CD4-positive, alpha-beta T cell treated with Interleukin-17A for 4 hours (primary cell): Measurements from ENCODE around the gene ASIC2.

Source experiments
- DNase-seq: peaks from one replicate; pipeline ENCODE4 v3.0.0-alpha.2; 2020; ENCODE audit warnings: mixed read lengths

ASIC2 gene

GRCh38 chr17:33242375-33243124 lies 50.5 kb downstream of the ASIC2 start:
- DNase-seq, result no peak

- DNase-seq, result no peak
Measured at GRCh38 chr17:33241390-33241789, 51.7 kb downstream of the ASIC2 start.

- no peak for DNase-seq
Measured at GRCh38 chr17:33240362-33240761, 52.7 kb downstream of the ASIC2 start.

DNA sequence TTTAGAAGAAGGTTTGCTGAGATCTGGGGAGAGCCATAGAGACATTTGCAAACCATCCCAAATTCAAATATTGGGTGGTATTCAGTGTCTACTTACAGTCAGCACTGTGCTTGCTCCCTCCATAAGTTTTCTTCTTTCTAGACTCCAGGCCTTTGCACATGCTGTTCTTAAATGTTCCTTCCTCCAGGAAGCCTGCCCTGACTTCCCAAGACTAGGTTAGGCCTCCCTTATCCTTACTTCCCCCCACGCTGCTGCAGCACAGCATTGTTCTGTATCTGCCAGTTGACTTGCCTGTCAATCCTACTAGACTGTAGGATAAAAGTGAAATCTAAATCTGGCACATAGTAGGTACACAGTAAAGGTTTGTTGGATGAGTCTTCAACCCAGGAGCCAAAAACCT lies 53.4 kb downstream of the ASIC2 start:
- DNase-seq, result no peak

GRCh38 chr17:33234930-33235685 lies 58.0 kb downstream of the ASIC2 start:
- no peak for DNase-seq

- DNase-seq, result no peak
Measured at GRCh38 chr17:33234233-33234632, 58.9 kb downstream of the ASIC2 start.

- no peak for DNase-seq
Measured at GRCh38 chr17:33233811-33234177, 59.3 kb downstream of the ASIC2 start.

GRCh38 chr17:33229499-33229898 lies 63.6 kb downstream of the ASIC2 start:
- no peak for DNase-seq

GRCh38 chr17:33229028-33229427 lies 64.1 kb downstream of the ASIC2 start:
- DNase-seq, result no peak

- no peak for DNase-seq
Measured at GRCh38 chr17:33228548-33228947, 64.5 kb downstream of the ASIC2 start.

- DNase-seq, result no peak
Measured at GRCh38 chr17:33227911-33228310, 65.2 kb downstream of the ASIC2 start.

GRCh38 chr17:33225994-33226393 lies 67.1 kb downstream of the ASIC2 start:
- DNase-seq, result no peak

- DNase-seq, result no peak
Measured at GRCh38 chr17:33225509-33225908, 67.6 kb downstream of the ASIC2 start.

- no peak for DNase-seq
Measured at GRCh38 chr17:33220036-33220435, 73.1 kb downstream of the ASIC2 start.

- DNase-seq, result no peak
Measured at GRCh38 chr17:33218698-33219601, 74.1 kb downstream of the ASIC2 start.

GRCh38 chr17:33217891-33218290 lies 75.2 kb downstream of the ASIC2 start:
- DNase-seq, result no peak

GRCh38 chr17:33214996-33215395 lies 78.1 kb downstream of the ASIC2 start:
- no peak for DNase-seq

- DNase-seq, result no peak
Measured at GRCh38 chr17:33210285-33210684, 82.8 kb downstream of the ASIC2 start.

DNA sequence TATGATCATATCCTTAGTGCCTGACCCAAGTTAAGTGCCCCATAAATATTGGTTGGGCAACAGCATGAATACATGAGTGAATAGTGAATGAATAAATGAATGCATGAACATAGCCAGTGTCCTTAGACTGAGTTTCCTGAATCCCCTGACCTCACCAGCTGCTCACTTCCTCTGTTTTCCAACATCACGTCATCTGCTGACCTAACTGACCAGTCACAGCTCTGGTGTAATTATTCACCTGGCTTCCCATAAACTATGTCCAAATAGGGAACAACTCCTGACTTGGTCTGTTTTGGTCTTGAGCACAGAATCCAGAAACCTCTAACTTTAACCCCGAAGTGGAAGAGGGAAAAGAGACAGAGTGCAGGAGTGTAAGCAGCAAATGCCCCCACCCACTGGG lies 83.4 kb downstream of the ASIC2 start:
- DNase-seq, result no peak

- DNase-seq, result no peak
Measured at GRCh38 chr17:33207231-33207630, 85.9 kb downstream of the ASIC2 start.

DNA sequence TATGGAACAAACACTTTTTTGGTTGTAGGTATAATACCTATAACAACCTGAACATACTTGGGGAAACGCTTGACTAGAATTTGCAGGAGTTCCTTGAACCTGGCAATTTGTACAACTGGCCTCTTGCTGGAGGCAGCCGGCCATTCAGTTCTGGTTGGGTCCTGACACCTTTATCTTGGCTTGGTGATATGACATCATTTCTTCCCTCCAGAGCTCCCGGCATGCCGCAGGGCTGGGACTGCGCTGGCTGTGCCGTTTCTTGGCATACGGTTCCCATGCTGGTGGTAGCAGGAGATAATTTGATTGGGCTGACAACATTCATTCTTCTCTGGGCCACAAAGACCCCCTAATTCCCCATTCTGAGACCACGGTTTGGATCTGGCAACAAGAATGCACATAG lies 87.5 kb downstream of the ASIC2 start:
- DNase-seq, result no peak

DNA sequence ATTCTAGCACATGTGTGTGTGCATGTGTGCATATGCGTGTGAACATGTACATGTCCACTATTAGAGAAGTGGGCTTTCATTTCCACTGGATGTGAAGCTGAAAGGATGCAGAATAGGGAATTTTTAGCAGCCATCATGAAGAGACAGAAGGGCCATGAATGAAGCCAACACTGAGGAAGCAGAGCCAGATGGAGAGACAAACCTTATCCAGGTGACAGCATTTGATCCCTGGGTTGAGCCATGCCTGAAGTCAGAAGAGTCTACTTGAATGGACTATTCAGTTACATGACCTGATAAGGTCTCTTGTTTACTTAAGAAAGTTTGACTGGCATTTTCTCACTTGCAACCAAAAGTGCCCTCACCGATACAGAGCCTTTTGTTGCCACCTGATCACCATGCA lies 88.4 kb downstream of the ASIC2 start:
- no peak for DNase-seq

DNA sequence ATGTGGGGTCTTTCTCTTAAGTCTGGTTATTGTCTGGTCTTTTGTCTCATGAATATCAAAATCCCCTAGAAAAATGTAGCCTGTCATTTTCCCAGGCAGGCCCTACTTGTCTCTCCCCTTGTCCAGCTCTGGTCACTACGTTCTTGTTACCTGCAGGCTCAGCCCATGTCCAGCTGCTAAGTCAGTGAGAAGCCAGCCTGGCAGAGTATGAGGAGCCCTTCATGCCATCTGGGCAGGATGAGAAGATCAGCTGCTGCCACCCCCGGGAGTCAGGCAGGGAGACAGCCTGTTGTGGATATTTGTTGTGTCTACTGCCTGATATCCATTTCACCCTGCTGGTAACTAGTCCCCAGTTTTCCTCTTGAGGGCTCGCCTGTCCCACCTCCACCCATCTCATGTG lies 88.9 kb downstream of the ASIC2 start:
- DNase-seq, result no peak
